PFSK-1 (cell line): ENCODE results near the gene ANO9.

Experiments
- POLR2AphosphoS5 ChIP-seq: IDR thresholded peaks from 2 replicates; pipeline ENCODE4 v1.6.1; 2012; ENCODE audit warnings: low read depth, mild to moderate bottlenecking, control low read depth, low read length, moderate library complexity
- SIN3A ChIP-seq: IDR thresholded peaks from 2 replicates; pipeline ENCODE4 v1.6.1; 2012; ENCODE audit warnings: mild to moderate bottlenecking, low read length, moderate library complexity, borderline replicate concordance; ENCODE audit not compliant: insufficient read depth

DNA sequence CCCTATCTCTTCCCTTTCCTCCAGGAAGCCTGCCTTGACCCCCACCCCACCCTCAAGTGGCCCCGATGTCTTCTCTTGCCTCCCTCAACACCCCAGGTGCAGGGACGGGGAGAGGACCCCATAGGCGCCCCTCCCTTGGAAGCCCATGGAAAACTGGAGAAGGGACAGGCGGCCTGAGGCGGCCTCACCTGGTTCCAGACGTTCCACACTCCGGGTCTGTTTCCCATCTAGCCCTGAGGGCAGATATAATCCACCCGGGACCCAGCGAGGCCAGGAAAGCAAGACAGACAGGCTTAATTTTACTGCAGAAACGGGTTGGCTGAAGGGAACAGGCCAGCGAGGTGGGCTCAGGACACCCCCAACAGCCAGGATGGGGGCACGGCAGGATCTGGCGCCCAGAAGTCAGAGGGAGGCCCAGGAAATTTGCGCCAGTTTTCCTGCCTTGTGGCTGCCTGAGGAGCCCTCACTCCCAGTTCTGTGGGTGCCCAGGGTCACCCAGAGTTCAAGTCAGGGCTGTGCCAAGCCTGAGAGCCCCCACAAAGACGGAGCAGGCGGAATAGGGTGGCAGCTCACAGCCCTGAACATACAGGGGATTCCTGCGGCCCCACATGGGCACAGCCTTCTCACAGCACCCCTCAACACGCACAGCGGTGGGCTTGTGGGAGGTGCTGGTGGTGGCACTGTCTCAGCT lies 24.0 kb downstream of the ANO9 start:
- no peak for TF ChIP-seq SIN3A
- TF ChIP-seq POLR2AphosphoS5 = no peak
